ENCODE measurements around the gene CFAP73.

Gene CFAP73

GRCh38 chr12:113159937-113160336, 10.4 kb downstream of the CFAP73 start:
- DNase-seq (ENCODE audit: low read depth), result no peak
- no peak overlapping the region for H3K4me3 ChIP-seq (ENCODE audit: low read length)
- TF ChIP-seq CTCF (conservative IDR thresholded peaks at IDR 0.05; ENCODE audit: low read length), result no peak

- TF ChIP-seq CTCF (conservative IDR thresholded peaks at IDR 0.05; ENCODE audit: low read length), result no peak
- H3K4me3 ChIP-seq (ENCODE audit: low read length), result no peak overlapping the region
- DNase-seq (ENCODE audit: low read depth), result no peak
These were observed 12.0 kb downstream of the CFAP73 start for GRCh38 chr12:113161415-113162016.

- DNase-seq (ENCODE audit: low read depth), result peak; percentile 20
- TF ChIP-seq CTCF (conservative IDR thresholded peaks at IDR 0.05; ENCODE audit: low read length), result no peak
- no peak overlapping the region for H3K4me3 ChIP-seq (ENCODE audit: low read length)
These were observed 12.8 kb downstream of the CFAP73 start for GRCh38 chr12:113162102-113163029.

GRCh38 chr12:113163030-113163360, 13.5 kb downstream of the CFAP73 start:
- no peak overlapping the region for H3K4me3 ChIP-seq (ENCODE audit: low read length)
- DNase-seq (ENCODE audit: low read depth), result no peak
- no peak for TF ChIP-seq CTCF (conservative IDR thresholded peaks at IDR 0.05; ENCODE audit: low read length)

GRCh38 chr12:113164014-113164413, 14.5 kb downstream of the CFAP73 start:
- H3K4me3 ChIP-seq (ENCODE audit: low read length), result no peak overlapping the region
- no peak for TF ChIP-seq CTCF (conservative IDR thresholded peaks at IDR 0.05; ENCODE audit: low read length)
- no peak for DNase-seq (ENCODE audit: low read depth)

- H3K4me3 ChIP-seq (ENCODE audit: low read length), result no peak overlapping the region
- DNase-seq (ENCODE audit: low read depth), result no peak
- no peak for TF ChIP-seq CTCF (conservative IDR thresholded peaks at IDR 0.05; ENCODE audit: low read length)
These were observed 16.3 kb downstream of the CFAP73 start for GRCh38 chr12:113165521-113166450.

All from AG10803 (cell line).